Superior temporal gyrus (tissue), 1 donor: ENCODE data around the gene PRR19.

Experiments
- DNase-seq: peaks from one replicate; pipeline ENCODE4 v3.0.0-alpha.2; 2016; ENCODE audit errors: extremely low spot score

The PRR19 gene

DNA sequence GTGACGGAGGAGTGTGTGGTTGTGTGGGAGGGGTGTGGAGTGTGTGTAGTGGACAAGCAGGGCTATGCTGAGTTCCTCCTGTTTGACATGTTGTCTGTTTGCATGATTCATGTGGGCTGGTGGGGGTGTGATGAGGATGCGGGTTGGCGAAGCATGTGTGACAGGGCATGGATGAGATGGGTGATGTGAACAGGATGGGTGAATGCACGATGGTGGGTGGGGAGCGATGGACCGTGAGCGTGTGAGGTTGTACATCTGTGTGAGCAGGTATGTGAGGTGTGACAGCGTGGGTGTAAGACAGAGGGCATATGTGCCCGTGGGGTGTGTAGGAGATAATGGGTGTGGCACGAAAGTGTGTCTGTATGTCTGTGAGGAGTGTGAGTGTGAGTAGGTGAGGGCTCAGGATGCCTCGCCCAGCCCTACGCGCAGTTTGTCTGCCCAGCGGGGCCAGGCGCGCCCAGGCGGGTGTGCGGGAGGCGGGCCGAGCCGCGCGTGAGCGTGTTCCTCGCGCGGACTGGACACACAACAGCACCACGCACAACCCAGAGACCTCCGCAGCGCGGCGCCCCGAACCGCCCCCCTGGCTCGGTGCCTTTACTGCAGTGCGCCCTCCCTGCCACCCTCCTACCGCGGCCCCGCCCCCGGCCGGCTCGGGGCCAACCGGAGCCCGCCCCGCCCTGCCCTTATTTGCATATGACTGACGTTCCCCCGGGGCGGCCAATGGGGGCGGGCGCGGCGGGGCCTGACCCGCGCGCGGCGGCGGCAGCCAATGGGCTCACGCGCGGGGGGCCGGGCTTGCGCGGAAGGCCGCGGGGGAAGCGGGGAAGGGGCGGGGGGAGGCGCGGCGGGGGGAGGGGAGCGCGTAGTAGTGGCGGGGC lies 18.5 kb upstream of the PRR19 start:
- DNase-seq: peak; percentile 90

DNA sequence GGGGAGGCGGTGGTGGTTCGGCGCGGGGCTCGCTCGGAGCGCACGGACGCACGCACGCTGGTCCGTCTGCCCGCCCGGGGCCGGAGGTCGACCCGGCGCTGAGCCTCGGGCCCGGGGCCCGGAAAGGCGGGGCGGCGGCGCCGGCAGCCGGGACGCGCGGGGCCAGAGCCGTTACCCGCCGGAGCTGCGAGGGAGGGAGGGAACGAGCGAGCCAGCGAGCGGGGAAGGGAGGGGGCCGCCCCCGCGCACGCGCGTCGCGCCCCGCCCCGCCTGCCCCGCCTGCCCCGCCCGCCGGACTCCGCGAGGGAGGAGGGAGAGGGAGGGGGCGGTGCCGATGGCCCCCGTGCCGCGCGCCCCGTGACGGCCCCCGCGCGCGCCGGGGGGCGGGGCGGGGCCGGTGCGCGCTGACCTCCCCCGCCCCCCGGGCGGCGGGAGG lies 17.8 kb upstream of the PRR19 start:
- peak; percentile 63 for DNase-seq

DNA sequence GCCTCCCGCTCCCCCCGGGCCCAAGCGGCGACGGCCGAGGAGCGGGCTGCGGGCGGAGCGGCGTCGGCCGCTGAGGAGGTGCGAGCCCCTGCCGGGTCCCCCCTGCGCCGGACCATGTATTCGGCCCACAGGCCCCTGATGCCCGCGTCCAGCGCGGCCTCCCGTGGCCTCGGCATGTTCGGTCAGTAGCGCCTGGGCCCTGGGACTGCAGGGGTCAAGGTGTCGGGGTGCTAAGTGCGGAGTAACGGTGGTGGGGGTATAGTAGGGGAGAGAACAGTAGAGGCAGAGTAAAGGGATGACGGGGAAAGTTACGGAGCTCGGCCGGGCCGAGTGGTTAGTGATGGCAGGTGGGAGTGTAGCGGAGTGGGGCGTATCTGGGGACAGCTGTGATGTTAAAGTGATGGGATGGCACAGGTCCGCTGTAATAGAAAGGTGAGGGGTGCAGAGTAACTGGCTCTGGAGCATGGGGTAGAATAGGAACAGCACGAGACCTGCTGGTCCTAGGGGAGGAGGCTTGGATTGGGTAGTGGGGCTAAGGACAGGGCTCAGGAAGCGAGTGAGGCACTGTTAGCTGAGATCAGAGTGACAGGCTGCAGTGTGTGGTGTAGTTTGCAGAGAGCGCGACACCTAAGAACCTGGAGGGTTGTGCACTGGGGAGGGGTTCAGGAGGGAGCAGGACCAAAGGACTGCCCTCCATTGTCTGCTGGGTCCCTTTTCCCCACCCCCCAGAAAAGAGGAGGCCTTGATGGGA lies 17.2 kb upstream of the PRR19 start:
- no peak for DNase-seq

DNA sequence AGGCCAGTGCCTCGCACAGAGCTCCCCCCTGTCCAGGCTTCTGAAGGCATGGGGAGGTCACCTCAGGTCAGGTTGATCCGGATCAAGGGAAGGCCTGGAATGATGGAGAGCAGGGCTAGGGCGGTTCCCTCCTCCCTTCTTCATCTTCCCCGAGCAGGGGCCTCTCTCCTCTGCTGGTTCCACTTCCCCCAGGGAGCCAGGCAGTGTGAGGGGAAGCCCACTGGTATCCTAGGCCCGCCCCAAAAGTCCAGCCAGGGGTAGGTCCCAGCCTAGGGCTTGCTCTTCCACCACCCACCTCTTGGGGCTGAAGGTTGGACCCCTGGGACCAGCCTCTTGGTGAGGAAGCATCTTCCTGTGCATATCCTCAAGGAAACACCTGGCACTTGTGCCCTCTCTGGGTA lies 16.4 kb upstream of the PRR19 start:
- DNase-seq: no peak

DNA sequence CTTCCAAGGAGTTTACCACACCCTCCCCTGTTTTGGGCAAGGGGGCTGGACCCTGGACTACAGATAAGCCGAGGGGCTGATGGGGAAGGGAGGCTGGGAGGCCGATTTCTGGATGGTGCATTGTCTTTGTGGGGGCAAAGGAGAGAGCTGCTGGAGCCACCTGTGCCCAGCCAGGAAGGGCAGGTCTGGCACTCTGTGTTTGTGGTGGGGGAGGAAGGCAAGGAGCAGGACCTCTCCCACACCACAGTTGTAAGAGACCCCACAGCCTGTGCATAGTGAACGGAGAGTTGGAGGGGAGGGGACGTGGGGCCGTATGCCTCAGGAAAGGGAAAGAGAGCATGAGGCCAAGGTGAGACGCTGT lies 16.0 kb upstream of the PRR19 start:
- DNase-seq: no peak

DNA sequence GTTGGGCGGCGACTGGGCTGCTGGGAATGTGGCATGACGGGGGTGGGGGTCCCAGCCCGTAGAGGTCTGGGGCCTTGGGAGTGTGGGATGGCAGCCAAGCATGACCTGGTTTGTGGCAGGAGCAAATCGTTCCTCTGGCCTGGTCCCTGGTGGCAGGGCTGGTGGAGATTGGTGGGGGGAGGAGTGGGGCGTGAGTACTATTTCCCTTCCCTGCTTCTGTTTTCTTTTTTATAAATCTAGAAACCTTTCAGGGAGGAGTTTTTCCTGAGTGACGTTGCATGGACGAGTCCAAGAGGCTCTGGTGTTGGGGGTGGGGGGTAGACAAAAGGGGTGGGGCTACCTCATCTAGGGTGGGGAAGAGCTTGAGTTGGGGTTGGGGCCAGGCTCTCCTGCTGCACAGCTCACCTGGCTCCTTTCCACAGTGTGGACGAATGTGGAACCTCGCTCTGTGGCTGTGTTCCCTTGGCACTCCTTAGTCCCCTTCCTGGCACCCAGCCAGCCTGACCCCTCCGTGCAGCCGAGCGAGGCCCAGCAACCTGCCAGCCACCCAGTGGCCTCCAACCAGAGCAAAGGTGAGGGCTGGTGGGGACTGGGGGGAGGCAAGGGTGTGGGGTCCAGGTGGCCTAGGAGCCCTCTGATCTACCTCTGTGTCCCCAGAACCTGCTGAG lies 15.4 kb upstream of the PRR19 start:
- DNase-seq: no peak

DNA sequence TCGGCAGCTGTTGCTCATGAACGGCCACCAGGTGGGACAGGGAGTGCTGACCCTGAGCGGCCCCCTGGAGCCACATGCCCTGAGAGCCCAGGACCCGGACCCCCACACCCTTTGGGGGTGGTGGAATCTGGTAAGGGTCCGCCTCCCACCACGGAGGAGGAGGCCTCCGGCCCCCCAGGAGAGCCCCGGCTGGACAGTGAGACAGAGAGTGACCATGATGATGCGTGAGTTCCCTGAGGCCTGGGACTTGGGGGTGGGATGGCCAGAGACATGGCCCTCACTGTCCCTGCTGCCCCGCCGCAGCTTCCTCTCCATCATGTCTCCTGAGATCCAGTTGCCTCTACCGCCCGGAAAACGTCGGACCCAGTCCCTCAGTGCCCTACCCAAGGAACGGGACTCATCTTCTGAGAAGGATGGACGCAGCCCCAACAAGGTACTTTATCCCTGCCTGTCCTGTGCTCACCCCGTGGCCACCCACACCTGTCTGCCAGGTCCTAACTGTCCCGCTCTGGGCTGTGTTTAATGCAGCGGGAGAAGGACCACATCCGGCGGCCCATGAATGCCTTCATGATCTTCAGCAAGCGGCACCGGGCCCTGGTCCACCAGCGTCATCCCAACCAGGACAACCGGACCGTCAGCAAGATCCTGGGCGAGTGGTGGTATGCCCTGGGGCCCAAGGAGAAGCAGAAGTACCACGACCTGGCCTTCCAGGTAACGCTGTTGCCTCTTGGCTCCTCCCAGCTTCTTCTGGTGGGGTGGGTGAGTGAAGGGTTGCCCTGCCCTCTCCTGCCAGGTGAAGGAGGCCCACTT lies 14.7 kb upstream of the PRR19 start:
- no peak for DNase-seq

DNA sequence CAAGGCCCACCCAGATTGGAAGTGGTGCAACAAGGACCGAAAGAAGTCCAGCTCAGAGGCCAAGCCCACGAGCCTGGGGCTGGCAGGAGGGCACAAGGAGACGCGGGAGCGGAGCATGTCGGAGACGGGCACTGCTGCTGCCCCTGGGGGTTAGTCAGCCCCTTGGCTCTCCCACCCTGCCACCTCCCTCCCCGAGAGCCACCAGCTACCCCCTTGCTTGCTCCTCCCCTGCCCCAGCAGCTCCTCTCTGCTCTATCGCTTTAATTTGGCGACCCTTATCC lies 14.2 kb upstream of the PRR19 start:
- DNase-seq: no peak

DNA sequence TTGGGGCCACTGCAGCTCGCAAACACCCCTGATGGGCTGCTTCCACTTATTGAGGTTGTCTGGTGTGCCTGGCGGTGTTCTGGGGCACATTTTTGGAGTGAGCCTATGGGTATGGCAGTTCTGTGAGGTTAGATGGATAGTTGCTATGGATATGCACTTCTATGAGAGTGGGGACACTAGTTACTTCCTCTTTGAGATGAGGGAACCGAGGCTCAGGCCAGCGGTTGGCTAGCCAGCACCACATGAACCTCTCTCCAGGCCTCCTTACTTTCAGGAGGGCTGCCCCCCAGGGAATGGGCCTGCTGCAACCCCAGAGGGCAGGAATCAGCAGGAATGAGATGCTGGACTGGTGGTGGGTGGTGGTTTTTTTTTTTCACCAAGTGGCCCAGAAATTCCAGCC lies 13.5 kb upstream of the PRR19 start:
- DNase-seq: no peak

DNA sequence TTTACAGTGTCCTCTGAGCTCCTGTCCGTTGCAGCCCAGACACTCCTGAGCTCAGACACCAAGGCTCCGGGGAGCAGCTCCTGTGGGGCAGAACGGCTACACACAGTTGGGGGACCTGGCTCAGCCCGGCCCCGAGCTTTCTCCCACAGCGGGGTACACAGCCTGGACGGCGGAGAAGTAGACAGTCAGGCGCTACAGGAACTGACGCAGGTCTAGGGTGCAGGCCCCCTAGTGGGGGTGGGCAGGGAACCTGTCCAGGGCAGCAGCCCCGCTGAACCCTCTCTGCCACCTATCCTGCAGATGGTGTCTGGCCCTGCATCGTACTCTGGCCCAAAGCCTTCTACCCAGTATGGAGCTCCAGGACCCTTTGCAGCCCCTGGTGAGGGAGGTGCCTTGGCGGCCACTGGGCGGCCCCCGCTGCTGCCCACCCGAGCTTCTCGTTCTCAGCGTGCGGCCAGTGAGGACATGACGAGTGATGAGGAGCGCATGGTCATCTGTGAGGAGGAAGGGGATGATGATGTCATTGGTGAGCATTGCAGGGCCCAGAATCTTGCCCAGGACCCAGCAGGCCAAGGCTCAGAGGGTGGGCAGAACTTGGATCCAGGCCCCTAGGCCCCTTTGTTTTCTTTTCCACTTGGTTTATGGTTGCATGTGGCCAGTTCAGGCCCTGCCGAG lies 12.9 kb upstream of the PRR19 start:
- DNase-seq: no peak

DNA sequence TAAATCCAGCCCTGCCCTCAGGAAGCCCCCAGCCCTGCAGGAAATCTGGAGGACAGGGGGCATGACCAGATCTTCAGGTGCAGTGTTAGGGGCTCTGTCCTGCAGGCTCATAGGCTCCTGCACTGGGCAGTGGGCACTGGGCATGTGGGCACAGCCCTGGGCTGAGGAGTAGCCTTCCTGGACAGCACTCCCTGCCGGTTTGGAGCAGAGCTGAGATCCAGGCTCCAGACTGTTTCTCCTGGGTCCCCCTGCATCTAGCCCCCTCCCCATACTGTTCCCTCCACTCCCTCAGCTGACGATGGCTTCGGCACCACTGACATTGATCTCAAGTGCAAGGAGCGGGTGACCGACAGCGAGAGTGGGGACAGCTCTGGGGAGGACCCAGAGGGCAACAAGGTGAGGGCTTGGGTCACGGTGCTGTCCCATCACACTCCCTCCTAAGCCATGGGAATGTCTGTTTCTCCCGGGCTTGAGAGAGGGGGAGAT lies 12.3 kb upstream of the PRR19 start:
- no peak for DNase-seq

DNA sequence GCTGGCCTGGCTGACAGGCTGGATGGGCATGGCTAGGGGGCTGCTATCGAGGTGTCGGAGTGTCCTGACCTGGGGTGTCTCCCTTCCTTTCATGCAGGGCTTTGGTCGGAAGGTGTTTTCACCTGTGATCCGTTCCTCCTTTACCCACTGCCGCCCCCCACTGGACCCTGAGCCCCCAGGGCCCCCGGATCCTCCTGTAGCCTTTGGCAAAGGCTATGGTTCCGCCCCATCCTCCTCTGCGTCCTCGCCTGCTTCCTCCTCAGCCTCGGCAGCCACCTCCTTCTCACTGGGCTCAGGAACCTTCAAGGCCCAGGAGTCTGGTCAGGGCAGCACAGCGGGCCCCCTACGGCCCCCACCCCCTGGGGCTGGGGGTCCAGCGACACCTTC lies 11.8 kb upstream of the PRR19 start:
- DNase-seq: no peak

DNA sequence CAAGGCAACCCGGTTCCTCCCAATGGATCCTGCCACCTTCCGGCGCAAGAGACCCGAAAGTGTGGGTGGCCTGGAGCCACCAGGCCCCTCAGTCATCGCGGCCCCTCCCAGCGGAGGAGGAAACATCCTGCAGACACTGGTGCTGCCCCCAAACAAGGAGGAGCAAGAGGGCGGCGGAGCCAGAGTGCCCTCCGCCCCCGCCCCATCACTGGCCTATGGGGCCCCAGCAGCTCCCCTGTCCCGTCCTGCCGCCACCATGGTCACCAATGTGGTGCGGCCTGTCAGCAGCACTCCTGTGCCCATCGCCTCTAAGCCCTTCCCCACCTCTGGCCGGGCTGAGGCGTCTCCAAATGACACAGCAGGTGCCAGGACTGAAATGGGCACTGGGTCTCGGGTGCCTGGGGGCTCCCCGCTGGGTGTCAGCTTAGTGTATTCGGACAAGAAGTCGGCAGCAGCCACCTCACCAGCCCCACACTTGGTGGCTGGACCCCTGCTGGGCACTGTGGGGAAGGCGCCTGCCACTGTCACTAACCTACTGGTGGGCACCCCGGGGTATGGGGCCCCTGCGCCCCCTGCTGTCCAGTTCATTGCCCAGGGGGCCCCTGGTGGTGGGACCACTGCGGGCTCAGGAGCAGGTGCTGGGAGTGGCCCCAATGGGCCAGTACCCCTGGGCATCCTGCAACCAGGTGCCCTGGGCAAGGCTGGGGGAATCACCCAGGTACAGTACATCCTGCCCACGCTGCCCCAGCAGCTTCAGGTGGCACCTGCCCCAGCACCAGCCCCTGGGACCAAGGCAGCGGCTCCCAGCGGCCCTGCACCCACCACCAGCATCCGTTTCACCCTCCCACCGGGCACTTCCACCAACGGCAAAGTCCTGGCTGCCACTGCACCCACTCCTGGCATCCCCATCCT lies 11.2 kb upstream of the PRR19 start:
- DNase-seq: no peak

DNA sequence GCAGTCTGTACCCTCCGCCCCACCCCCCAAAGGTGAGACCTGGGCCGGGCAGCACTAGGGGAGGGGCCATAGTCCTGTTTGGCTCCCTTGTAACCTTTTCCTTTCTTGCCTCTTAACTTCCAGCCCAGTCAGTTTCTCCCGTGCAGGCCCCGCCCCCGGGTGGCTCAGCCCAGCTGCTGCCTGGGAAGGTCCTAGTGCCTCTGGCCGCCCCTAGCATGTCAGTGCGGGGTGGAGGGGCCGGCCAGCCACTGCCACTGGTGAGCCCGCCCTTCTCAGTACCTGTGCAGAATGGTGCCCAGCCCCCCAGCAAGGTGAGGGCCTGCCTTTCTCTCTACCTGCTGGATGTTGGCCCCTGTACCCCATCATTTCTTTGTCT lies 10.5 kb upstream of the PRR19 start:
- DNase-seq: no peak

DNA sequence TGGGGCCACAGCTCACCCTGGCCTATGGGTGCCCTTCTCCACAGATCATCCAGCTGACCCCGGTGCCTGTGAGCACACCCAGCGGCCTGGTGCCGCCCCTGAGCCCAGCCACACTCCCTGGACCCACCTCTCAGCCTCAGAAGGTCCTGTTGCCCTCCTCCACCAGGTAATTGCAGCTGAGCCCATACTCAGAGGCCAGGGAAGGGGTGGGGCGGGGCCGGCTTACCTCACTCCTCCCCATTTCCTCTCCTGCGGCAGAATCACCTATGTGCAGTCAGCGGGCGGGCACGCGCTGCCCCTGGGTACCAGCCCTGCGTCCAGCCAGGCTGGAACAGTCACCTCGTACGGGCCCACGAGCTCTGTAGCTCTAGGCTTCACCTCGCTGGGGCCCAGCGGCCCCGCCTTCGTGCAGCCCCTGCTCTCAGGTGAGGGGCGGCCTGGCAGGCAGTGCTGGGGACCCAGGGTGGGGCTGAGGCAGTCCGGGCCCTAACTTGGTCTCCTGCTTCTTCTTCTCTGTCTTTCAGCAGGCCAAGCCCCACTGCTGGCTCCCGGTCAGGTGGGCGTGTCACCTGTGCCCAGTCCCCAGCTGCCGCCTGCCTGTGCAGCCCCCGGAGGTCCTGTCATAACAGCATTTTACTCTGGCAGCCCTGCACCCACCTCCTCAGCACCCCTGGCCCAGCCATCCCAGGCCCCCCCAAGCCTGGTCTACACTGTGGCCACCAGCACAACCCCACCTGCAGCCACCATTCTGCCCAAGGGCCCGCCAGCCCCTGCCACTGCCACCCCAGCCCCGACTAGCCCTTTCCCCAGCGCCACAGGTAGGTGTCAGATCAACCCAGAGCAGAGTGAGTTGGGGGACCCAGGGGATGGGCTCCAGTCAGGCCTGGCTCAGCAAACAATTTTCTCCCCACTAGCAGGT lies 9.6 kb upstream of the PRR19 start:
- no peak for DNase-seq

DNA sequence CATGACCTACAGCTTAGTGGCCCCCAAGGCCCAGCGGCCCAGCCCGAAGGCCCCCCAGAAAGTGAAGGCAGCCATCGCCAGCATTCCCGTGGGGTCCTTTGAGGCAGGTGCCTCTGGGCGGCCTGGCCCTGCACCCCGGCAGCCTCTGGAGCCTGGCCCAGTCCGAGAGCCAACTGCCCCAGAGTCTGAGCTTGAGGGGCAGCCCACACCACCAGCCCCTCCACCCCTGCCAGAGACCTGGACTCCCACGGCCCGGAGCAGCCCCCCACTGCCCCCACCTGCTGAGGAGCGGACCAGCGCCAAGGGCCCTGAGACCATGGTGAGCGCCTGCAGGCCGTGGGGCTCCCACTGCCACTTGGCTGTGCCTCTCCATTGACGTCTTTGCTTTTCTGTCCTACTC lies 9.0 kb upstream of the PRR19 start:
- no peak for DNase-seq

DNA sequence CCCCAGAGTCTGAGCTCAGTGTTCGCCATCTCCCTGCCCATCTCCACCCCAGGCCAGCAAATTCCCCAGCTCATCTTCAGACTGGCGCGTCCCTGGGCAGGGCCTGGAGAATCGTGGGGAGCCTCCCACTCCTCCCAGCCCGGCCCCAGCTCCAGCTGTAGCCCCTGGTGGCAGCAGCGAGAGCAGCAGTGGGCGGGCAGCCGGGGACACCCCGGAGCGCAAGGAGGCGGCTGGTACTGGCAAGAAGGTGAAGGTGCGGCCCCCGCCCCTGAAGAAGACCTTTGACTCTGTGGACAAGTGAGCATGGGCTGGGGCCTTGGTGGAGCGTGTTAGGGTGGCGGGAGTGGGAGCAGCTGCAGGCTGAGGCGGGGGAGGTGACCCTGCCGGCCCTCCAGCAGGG lies 8.4 kb upstream of the PRR19 start:
- DNase-seq: no peak

DNA sequence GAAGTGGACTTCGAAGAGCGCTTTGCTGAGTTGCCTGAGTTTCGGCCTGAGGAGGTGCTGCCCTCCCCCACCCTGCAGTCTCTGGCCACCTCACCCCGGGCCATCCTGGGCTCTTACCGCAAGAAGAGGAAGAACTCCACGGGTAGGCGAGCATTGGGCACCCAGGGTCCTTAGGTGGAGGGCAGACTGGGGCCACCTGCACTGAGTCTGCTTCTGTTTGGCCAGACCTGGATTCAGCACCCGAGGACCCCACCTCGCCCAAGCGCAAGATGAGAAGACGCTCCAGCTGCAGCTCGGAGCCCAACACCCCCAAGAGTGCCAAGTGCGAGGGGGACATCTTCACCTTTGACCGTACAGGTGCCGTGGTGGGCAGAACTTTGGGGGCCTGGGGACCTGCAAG lies 8.0 kb upstream of the PRR19 start:
- DNase-seq: no peak

DNA sequence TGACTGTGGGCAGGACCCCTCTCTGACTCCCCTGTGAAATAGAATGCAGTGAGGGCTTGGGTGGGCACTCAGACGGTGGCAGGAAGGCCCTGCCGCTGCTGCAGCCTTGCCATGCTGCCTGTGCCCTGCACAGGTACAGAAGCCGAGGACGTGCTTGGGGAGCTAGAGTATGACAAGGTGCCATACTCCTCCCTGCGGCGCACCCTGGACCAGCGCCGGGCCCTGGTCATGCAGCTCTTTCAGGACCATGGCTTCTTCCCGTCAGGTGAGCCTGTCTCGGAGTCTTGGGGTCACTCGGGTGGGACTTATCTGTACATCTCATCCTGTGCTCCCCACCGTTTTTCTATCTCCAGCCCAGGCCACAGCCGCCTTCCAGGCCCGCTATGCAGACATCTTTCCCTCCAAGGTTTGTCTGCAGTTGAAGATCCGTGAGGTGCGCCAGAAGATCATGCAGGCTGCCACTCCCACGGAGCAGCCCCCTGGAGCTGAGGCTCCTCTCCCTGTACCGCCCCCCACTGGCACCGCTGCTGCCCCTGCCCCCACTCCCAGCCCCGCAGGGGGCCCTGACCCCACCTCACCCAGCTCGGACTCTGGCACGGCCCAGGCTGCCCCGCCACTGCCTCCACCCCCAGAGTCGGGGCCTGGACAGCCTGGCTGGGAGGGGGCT lies 7.3 kb upstream of the PRR19 start:
- DNase-seq: no peak
